Right kidney (tissue), 1 donor: Measurements from ENCODE around the gene ZNF549.
A peak's percentile ranks its signal among the peaks of the same experiment; 100 is the strongest.

Experiments used
- DNase-seq: peaks from one replicate; pipeline ENCODE4 v3.0.0-alpha.2; 2016

The ZNF549 gene

DNA sequence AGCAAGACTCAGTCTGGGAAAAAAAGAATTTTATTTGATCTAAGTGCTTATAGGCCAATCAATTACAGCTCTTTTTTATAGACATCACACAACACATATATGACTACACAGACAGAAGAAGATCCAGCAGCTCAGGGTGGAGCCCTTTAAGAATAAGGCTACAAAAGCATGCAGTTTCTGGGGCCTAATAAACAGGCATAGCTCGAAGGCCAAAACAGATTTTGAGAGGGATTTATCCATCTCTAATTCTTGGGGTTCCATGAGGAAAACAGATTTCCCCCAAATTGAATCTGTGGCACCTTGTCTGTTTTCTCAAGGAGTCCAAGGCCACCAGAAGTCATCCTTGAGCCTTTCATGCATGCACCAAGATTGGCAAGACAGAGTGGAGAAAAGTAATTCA lies 36.4 kb downstream of the ZNF549 start:
- DNase-seq = no peak

DNA sequence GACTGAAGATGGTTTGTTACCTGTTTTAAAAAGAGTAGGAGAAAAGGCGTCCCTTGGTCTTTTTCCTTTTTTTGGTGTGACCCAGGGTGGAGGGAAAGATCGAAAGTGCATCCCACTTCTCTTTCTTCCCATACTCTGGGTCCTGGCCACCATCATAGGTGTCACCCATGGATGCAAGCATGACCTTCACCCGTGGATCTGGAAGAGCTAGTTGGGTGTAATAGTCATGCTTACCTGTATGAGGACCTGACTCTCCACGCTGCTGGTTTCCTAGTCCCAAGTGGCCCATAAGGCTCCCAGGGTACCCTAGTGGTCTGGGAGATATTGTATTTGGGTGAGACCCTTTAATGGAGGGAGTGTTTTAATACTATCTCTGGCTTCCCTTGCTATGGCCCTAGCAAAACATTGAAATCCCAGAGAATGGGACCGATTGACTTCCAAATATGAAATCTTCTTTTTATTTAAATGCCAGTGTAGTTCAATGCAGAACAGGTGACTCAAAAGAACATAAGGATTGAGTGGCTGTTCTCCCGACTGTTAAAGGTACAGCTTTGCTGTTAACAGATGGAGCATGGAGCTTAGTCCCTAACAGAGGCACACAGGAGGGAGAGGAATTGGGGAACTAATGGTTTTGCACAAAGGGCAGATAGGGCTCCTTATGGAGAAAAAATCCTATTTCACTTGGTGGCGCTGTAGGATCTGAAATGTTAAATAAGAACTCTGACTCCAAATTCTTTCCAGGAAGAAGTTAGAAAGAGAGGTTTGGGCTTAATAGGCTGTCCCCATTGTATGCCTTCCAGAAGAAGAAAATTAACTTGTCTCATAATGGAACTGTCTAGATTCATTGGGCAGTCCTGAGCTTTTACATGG lies 39.5 kb downstream of the ZNF549 start:
- DNase-seq = no peak

DNA sequence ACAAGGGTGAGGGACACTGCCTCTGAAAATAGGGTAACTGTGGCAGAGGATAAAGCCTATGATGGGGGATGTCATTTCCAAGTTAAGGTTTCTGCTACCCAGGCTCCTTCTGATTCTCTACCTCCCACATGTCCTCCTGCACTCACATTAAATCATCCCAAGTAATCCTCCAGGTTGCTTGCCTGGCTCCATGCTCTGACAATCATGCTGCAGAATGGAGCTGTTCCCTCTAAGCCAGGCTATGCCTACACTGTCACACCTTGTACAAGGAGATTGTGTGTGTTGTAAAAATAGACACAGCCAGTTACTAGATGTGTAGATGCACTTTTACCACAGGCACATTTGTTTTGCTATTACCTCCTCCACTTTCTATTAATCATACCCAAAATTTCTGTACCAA lies 43.6 kb downstream of the ZNF549 start:
- DNase-seq = no peak

DNA sequence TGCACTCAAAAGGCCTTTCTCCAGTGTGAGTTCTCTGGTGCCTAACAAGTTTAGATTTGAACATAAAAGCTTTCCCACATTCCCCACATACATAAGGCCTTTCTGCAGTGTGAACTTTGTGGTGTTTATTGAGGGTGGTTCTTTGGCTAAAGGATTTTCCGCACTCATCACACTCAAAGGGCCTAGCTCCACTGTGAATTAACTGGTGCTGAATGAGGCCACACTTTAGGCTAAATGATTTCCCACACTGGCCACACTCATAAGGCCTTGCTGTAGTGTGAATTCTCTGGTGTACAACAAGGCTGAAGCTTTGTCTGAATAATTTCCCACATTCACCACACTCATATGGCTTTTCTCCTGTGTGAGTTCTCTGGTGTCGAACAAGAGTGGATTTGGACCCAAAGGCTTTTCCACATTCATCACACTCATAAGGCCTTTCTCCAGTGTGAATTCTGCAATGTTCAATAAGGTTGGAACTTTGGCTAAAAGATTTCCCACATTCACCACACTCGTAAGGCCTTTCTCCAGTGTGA lies 45.3 kb downstream of the ZNF549 start:
- no peak for DNase-seq

- DNase-seq = no peak
Measured at GRCh38 chr19:57576661-57577060, 49.5 kb downstream of the ZNF549 start.

GRCh38 chr19:57578487-57579205 lies 51.5 kb downstream of the ZNF549 start, which contains the start of gene ZNF416:
Gene ZNF416 (minus strand): TSS chr19:57578911. CDS start chr19:57578704, 207 bp downstream.
- peak; percentile 88 for DNase-seq

DNA sequence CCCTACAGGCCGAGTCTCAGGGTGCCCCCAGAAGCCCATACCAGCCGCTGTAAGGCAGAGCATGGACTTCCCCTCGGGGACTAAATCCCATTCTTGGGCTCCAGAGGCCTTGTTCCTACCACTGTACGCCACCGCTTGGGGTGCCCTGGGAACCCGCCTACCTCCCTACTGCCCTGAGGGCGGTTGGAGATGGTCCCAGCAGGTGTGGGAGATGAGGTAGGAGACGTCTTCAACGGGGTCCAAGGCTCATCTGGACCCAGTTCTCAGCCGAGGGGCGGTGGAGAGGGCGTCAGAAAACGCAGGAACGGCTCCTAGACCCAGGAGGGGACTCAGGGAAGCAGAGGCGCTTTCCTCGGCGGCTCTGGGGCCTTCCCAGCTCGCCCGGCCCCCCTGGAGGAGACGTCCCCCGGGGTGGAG lies 56.0 kb downstream of the ZNF549 start:
- DNase-seq = no peak

- DNase-seq = peak; percentile 92
Measured at GRCh38 chr19:57583521-57584416, 56.6 kb downstream of the ZNF549 start, which contains the start of gene ZIK1. Gene ZIK1 (plus strand): TSS chr19:57584145. CDS start chr19:57584357, 212 bp downstream.

DNA sequence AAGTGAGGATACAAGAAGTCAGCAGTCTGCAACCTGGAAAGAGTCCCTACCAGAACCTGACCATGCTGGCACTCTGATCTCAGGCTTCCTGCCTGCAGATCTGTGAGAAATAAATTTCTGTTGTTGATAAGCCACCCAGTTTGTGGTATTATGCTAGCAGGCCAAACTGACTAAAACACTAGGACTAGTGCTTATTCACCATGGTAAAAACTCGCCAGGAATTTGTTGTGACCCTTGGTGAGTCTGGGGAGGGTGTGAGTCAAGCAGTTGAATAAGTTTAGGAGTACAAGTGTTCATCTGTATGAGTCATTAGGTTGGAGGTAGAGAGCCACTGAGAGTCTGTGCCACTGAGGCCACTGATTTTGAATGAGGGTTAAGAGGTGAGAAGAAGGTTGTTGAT lies 60.4 kb downstream of the ZNF549 start:
- DNase-seq = no peak

GRCh38 chr19:57599377-57599760 lies 72.2 kb downstream of the ZNF549 start:
- no peak for DNase-seq

GRCh38 chr19:57599761-57600383 lies 72.7 kb downstream of the ZNF549 start, which contains the start of gene ZNF530:
Gene ZNF530 (plus strand): TSS chr19:57599885. CDS start chr19:57604346, 4,461 bp downstream.
- peak; percentile 78 for DNase-seq

GRCh38 chr19:57606931-57607330 lies 79.8 kb downstream of the ZNF549 start:
- DNase-seq = no peak
